Fibroblast of pulmonary artery (primary cell): Measurements from ENCODE around the gene MACC1.
A peak's percentile ranks its signal among the peaks of the same experiment; 100 is the strongest.
"Not testable (repeated sequence)": the region's sequence is repeated elsewhere in the genome, so short reads cannot be mapped to it uniquely, and the experiment has no call there.

ENCODE experiments used
- DNase-seq: peaks from one replicate; pipeline ENCODE4 v3.0.0-alpha.2; 2010; ENCODE audit warnings: low read depth
- H3K4me3 ChIP-seq: replicated peaks from 2 replicates; pipeline ENCODE4 v1.5.1; 2011; ENCODE audit warnings: low read depth, mild to moderate bottlenecking, control low read depth, low read length, moderate library complexity
- CTCF ChIP-seq: IDR thresholded peaks from 2 replicates; pipeline ENCODE4 v1.5.1; 2011; ENCODE audit warnings: mild to moderate bottlenecking, control low read depth, low read length, inconsistent platforms; ENCODE audit errors: missing control alignments

The MACC1 gene

GRCh38 chr7:20122073-20122472 is 95.1 kb downstream of the MACC1 start:
- no peak for DNase-seq
- H3K4me3 ChIP-seq = no peak overlapping the region
- TF ChIP-seq CTCF = no peak

GRCh38 chr7:20121404-20121803 is 95.8 kb downstream of the MACC1 start:
- TF ChIP-seq CTCF = no peak
- no peak for DNase-seq
- no peak overlapping the region for H3K4me3 ChIP-seq

GRCh38 chr7:20120611-20121168 is 96.5 kb downstream of the MACC1 start:
- not testable (repeated sequence) for H3K4me3 ChIP-seq, DNase-seq

- no peak overlapping the region for H3K4me3 ChIP-seq
- no peak for DNase-seq
- TF ChIP-seq CTCF = no peak
Observed at GRCh38 chr7:20116869-20117268, 100.3 kb downstream of the MACC1 start.

- peak; percentile 4 for DNase-seq
- no peak for TF ChIP-seq CTCF
- H3K4me3 ChIP-seq = no peak overlapping the region
Observed at GRCh38 chr7:20114468-20114867, 102.7 kb downstream of the MACC1 start.

GRCh38 chr7:20113427-20114027 is 103.7 kb downstream of the MACC1 start:
- no peak overlapping the region for H3K4me3 ChIP-seq
- DNase-seq = no peak
- TF ChIP-seq CTCF = no peak

- no peak for DNase-seq
- TF ChIP-seq CTCF = no peak
- no peak overlapping the region for H3K4me3 ChIP-seq
Observed at GRCh38 chr7:20112696-20113095, 104.5 kb downstream of the MACC1 start.
